HepG2 (cell line): ENCODE data around the gene ACSS1. TPM values are rescaled to one million over a fixed set of nuclear protein-coding genes. Genes with fewer than 3 reads are reported as not detected.

Experiments
- ATAC-seq: fragments of 200-7000 bp; cut with Tn5 transposase; 3 replicates; pipeline ENCODE4 v1.9.1; 2020; ENCODE audit warnings: mild to moderate bottlenecking, moderate library complexity
- BruUV-seq: library from RNA; stranded (reverse); fragments of 400-500 nt; replicated peaks from 2 replicates; lab custom pipeline; 2021; lab: Mats Ljungman, UMichigan
- CTCF ChIA-PET: fragments of 300-600 bp; formaldehyde crosslinking; extraction: SDS; loops from one replicate; lab custom pipeline; 2021; ENCODE audit warnings: low total read pairs, inconsistent platforms, low intra/inter-chr PET ratio; lab: Yijun Ruan, JAX
- POLR2A ChIA-PET: fragments of 350-600 bp; sonication (Branson Sonifier 250); formaldehyde crosslinking; loops from one replicate; lab custom pipeline; 2020; ENCODE audit warnings: antibody characterized with exemption, inconsistent platforms; lab: Yijun Ruan, JAX
- DNase-seq: peaks from one replicate; pipeline ENCODE4 v3.0.0-alpha.2; 2015; ENCODE audit warnings: low spot score
- FAIRE-seq: peaks from 3 replicates; lab custom pipeline; 2011; peaks lifted over from hg19 to GRCh38; lab: Jason Lieb, UNC
- H2AFZ ChIP-seq: one replicate; pipeline ENCODE4 v1.6.1; 2011; ENCODE audit warnings: low read length, inconsistent platforms
- H3K27ac ChIP-seq: fragments of 300-600 bp; 3 replicates; pipeline ENCODE4 v1.8.0; 2011; ENCODE audit warnings: mixed run types, mild to moderate bottlenecking, mixed read lengths, low read length, inconsistent platforms; ENCODE audit not compliant: insufficient read depth; ENCODE audit errors: extremely low read length
- H3K27me3 ChIP-seq, 2 experiments: fragments of 200-600 bp in 1 of 2; 2 replicates in 1 of 2; 3 replicates in 1 of 2; pipeline versions ENCODE4 v1.6.0 to v1.8.0; 2011; ENCODE audit warnings: low read length in 2 of 2, mild to moderate bottlenecking in 2 of 2, moderate library complexity in 2 of 2, inconsistent platforms in 1 of 2; ENCODE audit not compliant: insufficient read depth in 2 of 2, control insufficient read depth in 1 of 2
- H3K36me3 ChIP-seq, 2 experiments: fragments of 200-600 bp in 1 of 2; replicated peaks in 1 of 2; 2 replicates in 1 of 2; 3 replicates in 1 of 2; pipeline versions ENCODE4 v1.5.1 to v1.8.0; 2011; ENCODE audit warnings: low read length in 2 of 2, inconsistent platforms in 1 of 2; ENCODE audit not compliant: insufficient read depth in 2 of 2, control insufficient read depth in 1 of 2
- H3K4me1 ChIP-seq: 2 replicates; pipeline ENCODE4 v1.5.1; 2012; ENCODE audit warnings: low read length, inconsistent platforms; ENCODE audit not compliant: insufficient read depth
- H3K4me2 ChIP-seq: 2 replicates; pipeline ENCODE4 v1.6.0; 2011; ENCODE audit warnings: low read depth, low read length, inconsistent platforms
- H3K4me3 ChIP-seq, 3 experiments: fragments of 200-600 bp in 1 of 3; sonication (generic), shearing (Covaris generic) in 1 of 3; replicated peaks in 1 of 3; 2 replicates each; pipeline ENCODE4 v1.5.1; 2011 to 2016; ENCODE audit warnings: low read length in 3 of 3, inconsistent platforms in 2 of 3, low read depth in 2 of 3, mild to moderate bottlenecking in 2 of 3, control low read depth in 1 of 3, mixed read lengths in 1 of 3; ENCODE audit not compliant: insufficient read depth in 1 of 3
- H3K79me2 ChIP-seq: one replicate; pipeline ENCODE4 v1.6.1; 2011; ENCODE audit warnings: low read length, inconsistent platforms; ENCODE audit not compliant: insufficient read depth
- H3K9ac ChIP-seq: 2 replicates; pipeline ENCODE4 v1.6.0; 2011; ENCODE audit warnings: mild to moderate bottlenecking, low read depth, low read length, inconsistent platforms; ENCODE audit not compliant: insufficient read depth
- H3K9me3 ChIP-seq: 2 replicates; pipeline ENCODE4 v1.5.1; 2012; ENCODE audit warnings: mild to moderate bottlenecking, low read length
- H4K20me1 ChIP-seq: 2 replicates; pipeline ENCODE4 v1.6.0; 2011; ENCODE audit warnings: inconsistent platforms, mild to moderate bottlenecking, low read length, moderate library complexity; ENCODE audit not compliant: insufficient read depth
- DPF2 ChIP-seq: sonication (generic); formaldehyde crosslinking; IDR thresholded peaks from 2 replicates; pipeline ENCODE4 v1.4.0; 2020; ENCODE audit warnings: mild to moderate bottlenecking, low read depth, missing genetic modification reagents, borderline replicate concordance
- ELF4 ChIP-seq: sonication (generic); formaldehyde crosslinking; IDR thresholded peaks from 2 replicates; pipeline ENCODE4 v1.5.0; 2020; ENCODE audit warnings: missing genetic modification reagents, mild to moderate bottlenecking, moderate library complexity, borderline replicate concordance
- HDAC2 ChIP-seq: sonication (generic); formaldehyde crosslinking; IDR thresholded peaks from 2 replicates; pipeline ENCODE4 v1.4.0; 2020; ENCODE audit warnings: missing genetic modification reagents
- KDM3A ChIP-seq: IDR thresholded peaks from 2 replicates; pipeline ENCODE4 v1.6.1; 2018; ENCODE audit warnings: low read depth, missing compliant biosample characterization
- KMT2A ChIP-seq: sonication (generic); formaldehyde crosslinking; IDR thresholded peaks from 2 replicates; pipeline ENCODE4 v1.4.0; 2020; ENCODE audit warnings: missing genetic modification reagents
- NCOA1 ChIP-seq: sonication (generic); formaldehyde crosslinking; IDR thresholded peaks from 2 replicates; pipeline ENCODE4 v1.9.0; 2021; ENCODE audit warnings: missing genetic modification reagents
- NR3C1 ChIP-seq: sonication (generic); formaldehyde crosslinking; IDR thresholded peaks from 2 replicates; pipeline ENCODE4 v1.4.0; 2020; ENCODE audit warnings: missing genetic modification reagents
- REXO4 ChIP-seq: sonication (generic); formaldehyde crosslinking; IDR thresholded peaks from 2 replicates; pipeline ENCODE4 v1.8.0; 2022; ENCODE audit warnings: missing genetic modification reagents, mild to moderate bottlenecking, borderline replicate concordance
- TBP ChIP-seq: sonication (generic); formaldehyde crosslinking; IDR thresholded peaks from 2 replicates; pipeline ENCODE4 v1.5.0; 2020; ENCODE audit warnings: missing genetic modification reagents
- ZBTB21 ChIP-seq: sonication (generic); formaldehyde crosslinking; IDR thresholded peaks from 2 replicates; pipeline ENCODE4 v1.4.0; 2020; ENCODE audit warnings: missing genetic modification reagents
- ZNF230 ChIP-seq: sonication (generic); formaldehyde crosslinking; IDR thresholded peaks from 2 replicates; pipeline ENCODE4 v1.4.0; 2020; ENCODE audit warnings: mild to moderate bottlenecking, missing genetic modification reagents
- ZNF264 ChIP-seq: sonication (generic); formaldehyde crosslinking; IDR thresholded peaks from 2 replicates; pipeline ENCODE4 v1.4.0; 2020; ENCODE audit warnings: missing genetic modification reagents
- ZNF367 ChIP-seq: sonication (generic); formaldehyde crosslinking; IDR thresholded peaks from 2 replicates; pipeline ENCODE4 v1.4.0; 2020; ENCODE audit warnings: missing genetic modification reagents, borderline replicate concordance
- ZNF558 ChIP-seq: sonication (generic); formaldehyde crosslinking; IDR thresholded peaks from 2 replicates; pipeline ENCODE4 v1.9.0; 2022; ENCODE audit warnings: mild to moderate bottlenecking, missing genetic modification reagents, borderline replicate concordance
- ZNF589 ChIP-seq: sonication (generic); formaldehyde crosslinking; conservative IDR thresholded peaks from 2 replicates; pipeline ENCODE4 v1.8.0; 2022; ENCODE audit warnings: mild to moderate bottlenecking, moderate library complexity, missing genetic modification reagents
- ZNF724P ChIP-seq: sonication (generic); formaldehyde crosslinking; IDR thresholded peaks from 2 replicates; pipeline ENCODE4 v1.8.0; 2022; ENCODE audit warnings: missing genetic modification reagents, borderline replicate concordance
- ZNF839 ChIP-seq: sonication (generic); formaldehyde crosslinking; IDR thresholded peaks from 2 replicates; pipeline ENCODE4 v1.4.0; 2020; ENCODE audit warnings: missing genetic modification reagents, mild to moderate bottlenecking, borderline replicate concordance
- whole genome bisulfite sequencing: methylation state at CpG from one replicate; pipeline ENCODE4 v1.1.6; 2017; ENCODE audit warnings: low lambda C conversion rate; 5-methylcytosine and 5-hydroxymethylcytosine counted together
- in situ Hi-C: cut with HindIII; loops from 2 replicates; pipeline ENCODE4 v1.10.0; 2017; ENCODE audit warnings: low pct_unique_long_range_greater_than_20kb; ENCODE audit not compliant: extremely low pct_ligation_motif_present
- intact Hi-C: fragments of 100-400 bp; cut with micrococcal nuclease; formaldehyde crosslinking; loops from one replicate; pipeline ENCODE4 v1.10.0; 2022; ENCODE audit not compliant: unreplicated experiment
- polyA plus RNA-seq, 8 experiments: library from polyadenylated mRNA; depleted of rRNA in 3 of 8; stranded (reverse) in 7 of 8; unstranded in 1 of 8; fragments of >200 nt; fragmentation: Illumina TruSeq in 4 of 8; extraction: Trizol in 4 of 8; gene quantifications; 2 replicates each; pipeline versions ENCODE4 v1.2.1 to v1.2.3, GENCODE V29; 2011 to 2016; ENCODE audit warnings: low read depth in 4 of 8, missing spikeins in 1 of 8, mixed read lengths in 1 of 8; ENCODE audit not compliant: insufficient read depth in 1 of 8
- total RNA-seq, 5 experiments: library from RNA; depleted of rRNA; stranded (reverse); fragments of >200 nt; fragmentation: Illumina TruSeq; extraction: Trizol; gene quantifications; 2 replicates each; pipeline ENCODE4 v1.2.3, GENCODE V29; 2016; ENCODE audit warnings: low read depth in 1 of 5
- TF ChIP-seq, protein P1 (sequence below): sonication (generic); formaldehyde crosslinking; IDR thresholded peaks from 2 replicates; pipeline ENCODE4 v1.9.0; 2022; ENCODE audit warnings: missing genetic modification reagents, mild to moderate bottlenecking, borderline replicate concordance
- TF ChIP-seq, protein P2 (sequence below), 2 experiments: IDR thresholded peaks; 2 replicates each; pipeline ENCODE4 v1.6.1; 2011 to 2012; ENCODE audit warnings: low read length in 2 of 2, borderline replicate concordance in 1 of 2, low read depth in 1 of 2, mild to moderate bottlenecking in 1 of 2, moderate library complexity in 1 of 2
- TF ChIP-seq, protein P3 (sequence below): sonication (generic); formaldehyde crosslinking; IDR thresholded peaks from 2 replicates; pipeline ENCODE4 v1.4.0; 2020; ENCODE audit warnings: missing genetic modification reagents

Gene ACSS1
- total and polyA plus RNA-seq, 2 of the 13 experiments (the other 11 are each of a cell fraction or from before 2014, with no cell fraction given): 15.2 to 41.6 TPM

DNA sequence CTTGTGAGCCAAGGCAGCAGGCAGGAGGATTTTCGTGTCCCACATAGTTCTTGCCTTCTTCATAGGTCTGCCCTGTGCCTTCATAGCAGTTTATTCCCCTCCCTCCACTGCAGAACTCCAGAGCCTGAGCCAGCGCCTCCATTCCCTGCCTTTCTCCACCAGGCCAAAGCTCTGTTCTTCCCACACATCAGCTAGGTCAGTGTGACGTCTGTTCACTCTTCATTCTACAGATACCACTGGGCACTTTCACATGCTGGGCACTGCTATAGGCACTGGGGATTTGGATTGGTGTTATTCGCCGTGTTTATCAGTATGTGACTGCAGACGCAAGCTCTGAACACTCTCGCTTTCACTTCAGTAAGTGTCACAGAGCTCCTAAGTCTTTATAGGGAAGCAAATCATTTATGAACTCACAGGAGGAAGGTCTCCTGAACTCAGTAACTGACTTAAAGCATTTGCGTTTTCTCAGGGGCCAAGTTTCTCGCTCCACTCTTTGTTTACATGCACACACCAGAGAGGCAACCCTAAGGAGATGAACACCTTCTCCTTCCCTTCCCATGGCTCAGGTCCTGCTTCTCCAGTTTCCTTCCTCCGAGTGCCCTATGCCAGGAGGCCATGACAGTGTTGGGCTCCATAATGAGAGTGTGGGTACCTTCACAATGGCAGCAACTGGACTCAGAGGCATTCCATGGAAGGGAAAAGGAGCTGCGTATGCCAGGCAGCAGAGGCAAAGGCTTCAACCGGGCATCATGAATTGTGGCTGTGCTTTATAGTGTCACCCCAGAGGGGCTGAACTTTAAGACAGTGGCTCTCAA, 59.1 kb downstream of the ACSS1 start:
- Histone ChIP-seq H2AFZ (no peak overlapping the region), H3K9me3 (no peaks in the 10 kb centered on the region), H3K4me2 (no peak overlapping the region), H3K9ac (no peak overlapping the region), H3K36me3 (no peaks in the 10 kb centered on the region), H3K4me1 (peaks cover 14% of the 10 kb centered on the region), H3K27me3 (peaks cover 1 to 7% of the 10 kb centered on the region in 2 experiments; a peak in 1 of 5 replicates), H3K79me2 (no peaks in the 10 kb centered on the region), H4K20me1 (no peaks in the 10 kb centered on the region), H3K27ac (no peak overlapping the region), H3K4me3 (no peak overlapping the region)
- ATAC-seq (no peak; the same call in 2 of the 3 replicates), FAIRE-seq (no peak), DNase-seq (no peak)
- no peak for TF ChIP-seq ZBTB21 (CRISPR knock-in tag)
- no peak for TF ChIP-seq KMT2A (CRISPR knock-in tag)
- no peak for TF ChIP-seq DPF2 (CRISPR knock-in tag)
- no peak for TF ChIP-seq TBP (CRISPR knock-in tag)
- TF ChIP-seq ELF4: no peak
- TF ChIP-seq, protein P1, sequence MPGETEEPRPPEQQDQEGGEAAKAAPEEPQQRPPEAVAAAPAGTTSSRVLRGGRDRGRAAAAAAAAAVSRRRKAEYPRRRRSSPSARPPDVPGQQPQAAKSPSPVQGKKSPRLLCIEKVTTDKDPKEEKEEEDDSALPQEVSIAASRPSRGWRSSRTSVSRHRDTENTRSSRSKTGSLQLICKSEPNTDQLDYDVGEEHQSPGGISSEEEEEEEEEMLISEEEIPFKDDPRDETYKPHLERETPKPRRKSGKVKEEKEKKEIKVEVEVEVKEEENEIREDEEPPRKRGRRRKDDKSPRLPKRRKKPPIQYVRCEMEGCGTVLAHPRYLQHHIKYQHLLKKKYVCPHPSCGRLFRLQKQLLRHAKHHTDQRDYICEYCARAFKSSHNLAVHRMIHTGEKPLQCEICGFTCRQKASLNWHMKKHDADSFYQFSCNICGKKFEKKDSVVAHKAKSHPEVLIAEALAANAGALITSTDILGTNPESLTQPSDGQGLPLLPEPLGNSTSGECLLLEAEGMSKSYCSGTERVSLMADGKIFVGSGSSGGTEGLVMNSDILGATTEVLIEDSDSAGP (CRISPR knock-in tag): no peak
- TF ChIP-seq ZNF724P (CRISPR knock-in tag): no peak
- TF ChIP-seq ZNF367: no peak
- TF ChIP-seq KDM3A (CRISPR knock-in tag): no peak
- no peak for TF ChIP-seq NR3C1 (CRISPR knock-in tag)
- no peak for TF ChIP-seq HDAC2
- TF ChIP-seq ZNF558 (CRISPR knock-in tag): no peak
- no peak for TF ChIP-seq ZNF589
- no peak for TF ChIP-seq ZNF230
- TF ChIP-seq NCOA1 (CRISPR knock-in tag): no peak
- TF ChIP-seq, protein P2, sequence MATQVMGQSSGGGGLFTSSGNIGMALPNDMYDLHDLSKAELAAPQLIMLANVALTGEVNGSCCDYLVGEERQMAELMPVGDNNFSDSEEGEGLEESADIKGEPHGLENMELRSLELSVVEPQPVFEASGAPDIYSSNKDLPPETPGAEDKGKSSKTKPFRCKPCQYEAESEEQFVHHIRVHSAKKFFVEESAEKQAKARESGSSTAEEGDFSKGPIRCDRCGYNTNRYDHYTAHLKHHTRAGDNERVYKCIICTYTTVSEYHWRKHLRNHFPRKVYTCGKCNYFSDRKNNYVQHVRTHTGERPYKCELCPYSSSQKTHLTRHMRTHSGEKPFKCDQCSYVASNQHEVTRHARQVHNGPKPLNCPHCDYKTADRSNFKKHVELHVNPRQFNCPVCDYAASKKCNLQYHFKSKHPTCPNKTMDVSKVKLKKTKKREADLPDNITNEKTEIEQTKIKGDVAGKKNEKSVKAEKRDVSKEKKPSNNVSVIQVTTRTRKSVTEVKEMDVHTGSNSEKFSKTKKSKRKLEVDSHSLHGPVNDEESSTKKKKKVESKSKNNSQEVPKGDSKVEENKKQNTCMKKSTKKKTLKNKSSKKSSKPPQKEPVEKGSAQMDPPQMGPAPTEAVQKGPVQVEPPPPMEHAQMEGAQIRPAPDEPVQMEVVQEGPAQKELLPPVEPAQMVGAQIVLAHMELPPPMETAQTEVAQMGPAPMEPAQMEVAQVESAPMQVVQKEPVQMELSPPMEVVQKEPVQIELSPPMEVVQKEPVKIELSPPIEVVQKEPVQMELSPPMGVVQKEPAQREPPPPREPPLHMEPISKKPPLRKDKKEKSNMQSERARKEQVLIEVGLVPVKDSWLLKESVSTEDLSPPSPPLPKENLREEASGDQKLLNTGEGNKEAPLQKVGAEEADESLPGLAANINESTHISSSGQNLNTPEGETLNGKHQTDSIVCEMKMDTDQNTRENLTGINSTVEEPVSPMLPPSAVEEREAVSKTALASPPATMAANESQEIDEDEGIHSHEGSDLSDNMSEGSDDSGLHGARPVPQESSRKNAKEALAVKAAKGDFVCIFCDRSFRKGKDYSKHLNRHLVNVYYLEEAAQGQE (IDR thresholded peaks at IDR 0.05; ENCODE audit: borderline replicate concordance in 1 of 2, low read depth in 1 of 2, low read length in 2 of 2): no peak
- no peak for TF ChIP-seq ZNF264 (CRISPR knock-in tag)
- TF ChIP-seq, protein P3, sequence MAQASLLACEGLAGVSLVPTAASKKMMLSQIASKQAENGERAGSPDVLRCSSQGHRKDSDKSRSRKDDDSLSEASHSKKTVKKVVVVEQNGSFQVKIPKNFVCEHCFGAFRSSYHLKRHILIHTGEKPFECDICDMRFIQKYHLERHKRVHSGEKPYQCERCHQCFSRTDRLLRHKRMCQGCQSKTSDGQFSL (CRISPR knock-in tag): no peak
- TF ChIP-seq REXO4 (CRISPR knock-in tag): no peak
- TF ChIP-seq ZNF839 (CRISPR knock-in tag): no peak
- ChIA-PET CTCF (no interaction called here), POLR2A (no interaction called here)
- WGBS: 49% methylated on average over 12 of the region's 12 CpGs
- intact Hi-C loops (loop anchor here (10.0 kb wide), 1 partner anchor 396 kb away; the partner anchor contains the start of gene ABHD12), in situ Hi-C loops (loop anchor here (5.0 to 10.0 kb wide), 2 partner anchors 63 to 296 kb away; no protein-coding TSS in a partner anchor)
- no TSS peak for BruUV-seq
